Measurements from ENCODE around the gene NAT16. TPM values are rescaled to one million over a fixed set of nuclear protein-coding genes. Genes with fewer than 3 reads are reported as not detected.

NAT16 gene
- total and polyA plus RNA-seq, 10 of the 15 experiments (the other 5 are each of a cell fraction or from before 2014, with no cell fraction given): not detected

DNA sequence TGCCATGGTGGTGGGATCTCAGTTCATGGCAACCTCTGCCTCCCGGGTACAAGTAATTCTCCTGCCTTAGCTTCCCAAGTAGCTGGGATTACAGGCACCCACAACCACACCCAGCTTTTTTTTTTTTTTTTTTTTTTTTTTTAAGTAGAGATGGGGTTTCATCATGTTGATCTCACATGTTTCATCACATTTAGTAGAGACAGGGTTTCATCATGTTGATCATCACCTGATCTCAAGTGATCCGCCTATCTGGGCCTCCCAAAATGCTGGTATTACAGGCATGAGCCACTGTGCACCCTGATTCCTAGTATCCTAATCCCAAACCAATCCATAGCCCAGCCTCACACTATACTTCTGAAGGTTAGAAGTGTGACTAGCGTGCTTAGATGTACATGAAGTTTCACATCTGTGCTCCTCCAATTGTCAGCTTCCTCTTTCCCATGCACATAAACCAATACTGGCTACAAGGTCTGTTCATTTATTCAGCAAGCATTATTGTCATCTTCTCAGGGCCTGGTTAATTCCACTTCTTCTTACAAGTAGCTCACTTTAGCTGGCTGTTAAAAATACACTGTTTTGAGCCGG is 6.8 kb upstream of the NAT16 start:
- ChIA-PET SMC1A (ENCODE audit: uncharacterized antibody, unreplicated experiment) (interaction anchor here (1.0 to 1.4 kb wide), 2 partner anchors 43 to 96 kb away, joined by 3 to 4 read pairs; no protein-coding TSS in a partner anchor), RAD21 (ENCODE audit: unreplicated experiment) (interaction anchor here (1.4 kb wide), 1 partner anchor 43 kb away, joined by 4 read pairs; no protein-coding TSS in a partner anchor), POLR2A (interaction anchor here (0.5 to 1.0 kb wide), 3 partner anchors 9 to 245 kb away, joined by 3 to 4 read pairs (median 3); no protein-coding TSS in a partner anchor), CTCF (interaction anchor here (0.6 to 2.1 kb wide), 2 partner anchors 43 to 44 kb away, joined by 3 to 12 read pairs; no protein-coding TSS in a partner anchor)
- Histone ChIP-seq H4K20me1 (ENCODE audit: control insufficient read depth, insufficient read depth) (no peaks in the 10 kb centered on the region), H3K4me1 (ENCODE audit: control insufficient read depth, insufficient read depth, low read length) (no peaks in the 10 kb centered on the region), H3K4me2 (ENCODE audit: control insufficient read depth, insufficient read depth) (no peak overlapping the region), H3K27me3 (replicated peaks in 1 of 2; ENCODE audit: control insufficient read depth in 2 of 2, insufficient read depth in 2 of 2, low read length in 1 of 2) (no peaks in the 10 kb centered on the region; a peak in 1 of 4 replicates), H3K36me3 (ENCODE audit: control insufficient read depth in 2 of 2, insufficient read depth in 2 of 2, low read length in 1 of 2) (no peaks in the 10 kb centered on the region), H3K9ac (ENCODE audit: control insufficient read depth, insufficient read depth, low read length) (no peak overlapping the region), H3K4me3 (no peak overlapping the region), H2AFZ (ENCODE audit: control insufficient read depth, low read depth, low read length) (no peak overlapping the region), H3K27ac (ENCODE audit: control insufficient read depth, insufficient read depth) (no peak overlapping the region), H3K79me2 (ENCODE audit: control insufficient read depth, insufficient read depth, low read length) (no peaks in the 10 kb centered on the region), H3K9me3 (replicated peaks; ENCODE audit: control insufficient read depth, insufficient read depth, low read length) (no peaks in the 10 kb centered on the region)
- intact Hi-C loops (cut with micrococcal nuclease; ENCODE audit: unreplicated experiment): no loop called here
- ATAC-seq (no peak), FAIRE-seq (no peak), DNase-seq (ENCODE audit: low read depth, low spot score) (no peak)
- in situ Hi-C loops (cut with MboI): no loop called here
- whole genome bisulfite sequencing (ENCODE audit: insufficient coverage, insufficient replicate concordance, low lambda C conversion rate, missing lambda C conversion rate): 21% methylated on average over 4 of the region's 4 CpGs
- no TSS peak for BruUV-seq (replicated peaks)
- TF ChIP-seq RUNX3 (IDR thresholded peaks at IDR 0.05; ENCODE audit: low read length): no peak
- TF ChIP-seq, protein P1, sequence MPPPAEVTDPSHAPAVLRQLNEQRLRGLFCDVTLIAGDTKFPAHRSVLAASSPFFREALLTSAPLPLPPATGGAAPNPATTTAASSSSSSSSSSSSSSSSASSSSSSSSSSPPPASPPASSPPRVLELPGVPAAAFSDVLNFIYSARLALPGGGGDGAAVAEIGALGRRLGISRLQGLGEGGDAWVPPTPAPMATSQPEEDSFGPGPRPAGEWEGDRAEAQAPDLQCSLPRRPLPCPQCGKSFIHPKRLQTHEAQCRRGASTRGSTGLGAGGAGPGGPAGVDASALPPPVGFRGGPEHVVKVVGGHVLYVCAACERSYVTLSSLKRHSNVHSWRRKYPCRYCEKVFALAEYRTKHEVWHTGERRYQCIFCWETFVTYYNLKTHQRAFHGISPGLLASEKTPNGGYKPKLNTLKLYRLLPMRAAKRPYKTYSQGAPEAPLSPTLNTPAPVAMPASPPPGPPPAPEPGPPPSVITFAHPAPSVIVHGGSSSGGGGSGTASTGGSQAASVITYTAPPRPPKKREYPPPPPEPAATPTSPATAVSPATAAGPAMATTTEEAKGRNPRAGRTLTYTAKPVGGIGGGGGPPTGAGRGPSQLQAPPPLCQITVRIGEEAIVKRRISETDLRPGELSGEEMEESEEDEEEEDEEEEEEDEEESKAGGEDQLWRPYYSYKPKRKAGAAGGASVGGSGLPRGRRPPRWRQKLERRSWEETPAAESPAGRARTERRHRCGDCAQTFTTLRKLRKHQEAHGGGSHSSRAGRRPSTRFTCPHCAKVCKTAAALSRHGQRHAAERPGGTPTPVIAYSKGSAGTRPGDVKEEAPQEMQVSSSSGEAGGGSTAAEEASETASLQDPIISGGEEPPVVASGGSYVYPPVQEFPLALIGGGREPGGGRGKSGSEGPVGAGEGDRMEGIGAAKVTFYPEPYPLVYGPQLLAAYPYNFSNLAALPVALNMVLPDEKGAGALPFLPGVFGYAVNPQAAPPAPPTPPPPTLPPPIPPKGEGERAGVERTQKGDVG (CRISPR knock-in tag; IDR thresholded peaks at IDR 0.05): no peak
- TF ChIP-seq, protein P2, sequence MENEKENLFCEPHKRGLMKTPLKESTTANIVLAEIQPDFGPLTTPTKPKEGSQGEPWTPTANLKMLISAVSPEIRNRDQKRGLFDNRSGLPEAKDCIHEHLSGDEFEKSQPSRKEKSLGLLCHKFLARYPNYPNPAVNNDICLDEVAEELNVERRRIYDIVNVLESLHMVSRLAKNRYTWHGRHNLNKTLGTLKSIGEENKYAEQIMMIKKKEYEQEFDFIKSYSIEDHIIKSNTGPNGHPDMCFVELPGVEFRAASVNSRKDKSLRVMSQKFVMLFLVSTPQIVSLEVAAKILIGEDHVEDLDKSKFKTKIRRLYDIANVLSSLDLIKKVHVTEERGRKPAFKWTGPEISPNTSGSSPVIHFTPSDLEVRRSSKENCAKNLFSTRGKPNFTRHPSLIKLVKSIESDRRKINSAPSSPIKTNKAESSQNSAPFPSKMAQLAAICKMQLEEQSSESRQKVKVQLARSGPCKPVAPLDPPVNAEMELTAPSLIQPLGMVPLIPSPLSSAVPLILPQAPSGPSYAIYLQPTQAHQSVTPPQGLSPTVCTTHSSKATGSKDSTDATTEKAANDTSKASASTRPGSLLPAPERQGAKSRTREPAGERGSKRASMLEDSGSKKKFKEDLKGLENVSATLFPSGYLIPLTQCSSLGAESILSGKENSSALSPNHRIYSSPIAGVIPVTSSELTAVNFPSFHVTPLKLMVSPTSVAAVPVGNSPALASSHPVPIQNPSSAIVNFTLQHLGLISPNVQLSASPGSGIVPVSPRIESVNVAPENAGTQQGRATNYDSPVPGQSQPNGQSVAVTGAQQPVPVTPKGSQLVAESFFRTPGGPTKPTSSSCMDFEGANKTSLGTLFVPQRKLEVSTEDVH (IDR thresholded peaks at IDR 0.05; ENCODE audit: low read depth, partially characterized antibody): no peak
- TF ChIP-seq TCF3 (IDR thresholded peaks at IDR 0.05; ENCODE audit: borderline replicate concordance, insufficient read depth, low read depth, low read length): no peak
- no peak for TF ChIP-seq BCL11A (IDR thresholded peaks at IDR 0.05; ENCODE audit: low read depth, low read length)
- TF ChIP-seq, protein P3, sequence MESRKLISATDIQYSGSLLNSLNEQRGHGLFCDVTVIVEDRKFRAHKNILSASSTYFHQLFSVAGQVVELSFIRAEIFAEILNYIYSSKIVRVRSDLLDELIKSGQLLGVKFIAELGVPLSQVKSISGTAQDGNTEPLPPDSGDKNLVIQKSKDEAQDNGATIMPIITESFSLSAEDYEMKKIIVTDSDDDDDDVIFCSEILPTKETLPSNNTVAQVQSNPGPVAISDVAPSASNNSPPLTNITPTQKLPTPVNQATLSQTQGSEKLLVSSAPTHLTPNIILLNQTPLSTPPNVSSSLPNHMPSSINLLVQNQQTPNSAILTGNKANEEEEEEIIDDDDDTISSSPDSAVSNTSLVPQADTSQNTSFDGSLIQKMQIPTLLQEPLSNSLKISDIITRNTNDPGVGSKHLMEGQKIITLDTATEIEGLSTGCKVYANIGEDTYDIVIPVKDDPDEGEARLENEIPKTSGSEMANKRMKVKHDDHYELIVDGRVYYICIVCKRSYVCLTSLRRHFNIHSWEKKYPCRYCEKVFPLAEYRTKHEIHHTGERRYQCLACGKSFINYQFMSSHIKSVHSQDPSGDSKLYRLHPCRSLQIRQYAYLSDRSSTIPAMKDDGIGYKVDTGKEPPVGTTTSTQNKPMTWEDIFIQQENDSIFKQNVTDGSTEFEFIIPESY (IDR thresholded peaks at IDR 0.05): no peak
- no peak for TF ChIP-seq ZNF384 (IDR thresholded peaks at IDR 0.05; ENCODE audit: borderline replicate concordance, low read depth, low read length)
- no peak for TF ChIP-seq BMI1 (IDR thresholded peaks at IDR 0.05; ENCODE audit: borderline replicate concordance)
- TF ChIP-seq JUNB (IDR thresholded peaks at IDR 0.05): no peak
- 0 out of 4 replicates have a peak, but pooled peaks of 1 of the 2 experiments have one; percentile 9 for TF ChIP-seq IKZF2 (IDR thresholded peaks at IDR 0.05)
- no peak for TF ChIP-seq HDAC6 (IDR thresholded peaks at IDR 0.05; ENCODE audit: unreplicated experiment)
- TF ChIP-seq BHLHE40 (IDR thresholded peaks at IDR 0.05; ENCODE audit: borderline replicate concordance in 1 of 2, low read depth in 2 of 2, low read length in 1 of 2): no peak
- TF ChIP-seq ZNF24 (IDR thresholded peaks at IDR 0.05): peak; percentile 86
- no peak for TF ChIP-seq CREB1 (IDR thresholded peaks at IDR 0.05; ENCODE audit: low read depth)
- TF ChIP-seq, protein P4, sequence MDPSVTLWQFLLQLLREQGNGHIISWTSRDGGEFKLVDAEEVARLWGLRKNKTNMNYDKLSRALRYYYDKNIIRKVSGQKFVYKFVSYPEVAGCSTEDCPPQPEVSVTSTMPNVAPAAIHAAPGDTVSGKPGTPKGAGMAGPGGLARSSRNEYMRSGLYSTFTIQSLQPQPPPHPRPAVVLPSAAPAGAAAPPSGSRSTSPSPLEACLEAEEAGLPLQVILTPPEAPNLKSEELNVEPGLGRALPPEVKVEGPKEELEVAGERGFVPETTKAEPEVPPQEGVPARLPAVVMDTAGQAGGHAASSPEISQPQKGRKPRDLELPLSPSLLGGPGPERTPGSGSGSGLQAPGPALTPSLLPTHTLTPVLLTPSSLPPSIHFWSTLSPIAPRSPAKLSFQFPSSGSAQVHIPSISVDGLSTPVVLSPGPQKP (IDR thresholded peaks at IDR 0.05; ENCODE audit: low read depth, low read length): no peak

Data from GM12878 (cell line).